ENCODE measurements around the gene KMT2B. TPM values are rescaled to one million over a fixed set of nuclear protein-coding genes. Genes with fewer than 3 reads are reported as not detected.
A peak's percentile ranks its signal among the peaks of the same experiment; 100 is the strongest.

Gene KMT2B
- total RNA-seq, 1 experiment from 2014 or later: 32.2 TPM

DNA sequence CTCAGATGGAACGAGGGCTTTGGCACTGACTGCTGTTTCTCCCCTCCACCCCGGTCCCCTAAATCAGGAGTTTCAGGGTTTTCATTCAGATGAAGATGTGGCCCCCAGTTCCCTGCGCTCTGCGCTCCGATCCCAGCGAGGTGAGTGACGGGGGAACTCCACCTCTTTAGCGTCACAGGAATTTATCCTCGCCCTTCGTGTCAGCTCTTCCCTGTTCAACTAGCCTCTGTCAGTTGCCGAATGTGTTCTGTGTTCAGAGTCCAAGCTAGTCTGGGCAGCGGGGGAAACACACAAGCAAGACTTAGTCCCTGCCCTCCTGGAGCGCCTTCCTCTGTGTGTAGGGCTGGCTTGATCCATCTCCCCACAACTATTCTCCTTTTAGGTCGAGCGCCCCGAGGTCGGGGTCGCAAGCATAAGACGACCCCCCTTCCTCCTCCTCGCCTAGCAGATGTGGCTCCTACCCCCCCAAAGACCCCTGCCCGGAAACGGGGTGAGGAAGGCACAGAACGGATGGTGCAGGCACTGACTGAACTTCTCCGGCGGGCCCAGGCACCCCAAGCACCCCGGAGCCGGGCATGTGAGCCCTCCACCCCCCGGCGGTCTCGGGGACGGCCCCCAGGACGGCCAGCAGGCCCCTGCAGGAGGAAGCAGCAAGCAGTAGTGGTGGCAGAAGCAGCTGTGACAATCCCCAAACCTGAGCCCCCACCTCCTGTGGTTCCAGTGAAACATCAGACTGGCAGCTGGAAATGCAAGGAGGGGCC is 1.8 kb downstream of the KMT2B start:
- no peak for TF ChIP-seq EZH2 (IDR thresholded peaks at IDR 0.05; ENCODE audit: low read depth)
- TF ChIP-seq, protein P1, sequence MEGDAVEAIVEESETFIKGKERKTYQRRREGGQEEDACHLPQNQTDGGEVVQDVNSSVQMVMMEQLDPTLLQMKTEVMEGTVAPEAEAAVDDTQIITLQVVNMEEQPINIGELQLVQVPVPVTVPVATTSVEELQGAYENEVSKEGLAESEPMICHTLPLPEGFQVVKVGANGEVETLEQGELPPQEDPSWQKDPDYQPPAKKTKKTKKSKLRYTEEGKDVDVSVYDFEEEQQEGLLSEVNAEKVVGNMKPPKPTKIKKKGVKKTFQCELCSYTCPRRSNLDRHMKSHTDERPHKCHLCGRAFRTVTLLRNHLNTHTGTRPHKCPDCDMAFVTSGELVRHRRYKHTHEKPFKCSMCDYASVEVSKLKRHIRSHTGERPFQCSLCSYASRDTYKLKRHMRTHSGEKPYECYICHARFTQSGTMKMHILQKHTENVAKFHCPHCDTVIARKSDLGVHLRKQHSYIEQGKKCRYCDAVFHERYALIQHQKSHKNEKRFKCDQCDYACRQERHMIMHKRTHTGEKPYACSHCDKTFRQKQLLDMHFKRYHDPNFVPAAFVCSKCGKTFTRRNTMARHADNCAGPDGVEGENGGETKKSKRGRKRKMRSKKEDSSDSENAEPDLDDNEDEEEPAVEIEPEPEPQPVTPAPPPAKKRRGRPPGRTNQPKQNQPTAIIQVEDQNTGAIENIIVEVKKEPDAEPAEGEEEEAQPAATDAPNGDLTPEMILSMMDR (conservative IDR thresholded peaks at IDR 0.05): no peak
- no peak overlapping the region for H3K27ac ChIP-seq
- no peak overlapping the region for H2AFZ ChIP-seq
- peak overlapping the region; percentile 83 for H3K4me2 ChIP-seq
- no peaks in the 10 kb centered on the region for H3K9me2 ChIP-seq (ENCODE audit: insufficient read depth)
- peaks cover 34% of the 10 kb centered on the region for H3K79me2 ChIP-seq (ENCODE audit: low read depth)
- peaks cover 20% of the 10 kb centered on the region for H3K4me1 ChIP-seq (replicated peaks; ENCODE audit: insufficient read depth)
- H3K4me3 ChIP-seq: peak overlapping the region; percentile 79; the same call in 1 of the 2 replicates
- DNase-seq: no peak
- BruUV-seq (replicated peaks): no TSS peak
- intact Hi-C loops (cut with micrococcal nuclease; ENCODE audit: unreplicated experiment): loop anchor here (5.0 kb wide), 1 partner anchor 402 kb away; no protein-coding TSS in a partner anchor
- CTCF ChIA-PET: no interaction called here
- H4K20me1 ChIP-seq (ENCODE audit: insufficient read depth): peaks cover 14% of the 10 kb centered on the region
- H3F3A ChIP-seq (ENCODE audit: insufficient read depth, low read depth): peaks cover 6% of the 10 kb centered on the region; the same call in 1 of the 2 replicates
- no peaks in the 10 kb centered on the region for H3K36me3 ChIP-seq (ENCODE audit: low read depth)
- no peaks in the 10 kb centered on the region for H3K9me3 ChIP-seq (ENCODE audit: insufficient read depth, low read depth)
- no peaks in the 10 kb centered on the region for H3K27me3 ChIP-seq (ENCODE audit: insufficient read depth, low read depth)
- POLR2A ChIA-PET (ENCODE audit: unreplicated experiment): interaction anchor here (0.6 kb wide), 1 partner anchor 456 kb away, joined by 4 read pairs; no protein-coding TSS in a partner anchor

DNA sequence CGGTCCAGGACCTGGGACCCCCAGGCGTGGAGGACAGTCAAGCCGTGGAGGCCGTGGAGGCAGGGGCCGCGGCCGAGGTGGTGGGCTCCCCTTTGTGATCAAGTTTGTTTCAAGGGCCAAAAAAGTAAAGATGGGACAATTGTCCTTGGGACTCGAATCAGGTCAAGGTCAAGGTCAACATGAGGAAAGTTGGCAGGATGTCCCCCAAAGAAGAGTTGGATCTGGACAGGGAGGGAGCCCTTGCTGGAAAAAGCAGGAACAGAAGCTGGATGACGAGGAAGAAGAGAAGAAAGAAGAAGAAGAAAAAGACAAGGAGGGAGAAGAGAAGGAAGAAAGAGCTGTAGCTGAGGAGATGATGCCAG is 2.3 kb downstream of the KMT2B start:
- H3K79me2 ChIP-seq (ENCODE audit: low read depth): peaks cover 28% of the 10 kb centered on the region
- BruUV-seq (replicated peaks): no TSS peak
- H3K9me2 ChIP-seq (ENCODE audit: insufficient read depth): no peaks in the 10 kb centered on the region
- no peak overlapping the region for H3K4me3 ChIP-seq
- H4K20me1 ChIP-seq (ENCODE audit: insufficient read depth): peaks cover 14% of the 10 kb centered on the region
- CTCF ChIA-PET: no interaction called here
- H3K36me3 ChIP-seq (ENCODE audit: low read depth): no peaks in the 10 kb centered on the region
- no peak overlapping the region for H3K4me2 ChIP-seq
- H2AFZ ChIP-seq: no peak overlapping the region
- no peak overlapping the region for H3K27ac ChIP-seq
- DNase-seq: no peak
- no peaks in the 10 kb centered on the region for H3K27me3 ChIP-seq (ENCODE audit: insufficient read depth, low read depth)
- peaks cover 6% of the 10 kb centered on the region; the same call in 1 of the 2 replicates for H3F3A ChIP-seq (ENCODE audit: insufficient read depth, low read depth)
- no peaks in the 10 kb centered on the region for H3K9me3 ChIP-seq (ENCODE audit: insufficient read depth, low read depth)
- POLR2A ChIA-PET (ENCODE audit: unreplicated experiment): no interaction called here
- peaks cover 15% of the 10 kb centered on the region for H3K4me1 ChIP-seq (replicated peaks; ENCODE audit: insufficient read depth)
- intact Hi-C loops (cut with micrococcal nuclease; ENCODE audit: unreplicated experiment): no loop called here
- TF ChIP-seq, protein P1 (conservative IDR thresholded peaks at IDR 0.05): no peak
- TF ChIP-seq EZH2 (IDR thresholded peaks at IDR 0.05; ENCODE audit: low read depth): no peak

DNA sequence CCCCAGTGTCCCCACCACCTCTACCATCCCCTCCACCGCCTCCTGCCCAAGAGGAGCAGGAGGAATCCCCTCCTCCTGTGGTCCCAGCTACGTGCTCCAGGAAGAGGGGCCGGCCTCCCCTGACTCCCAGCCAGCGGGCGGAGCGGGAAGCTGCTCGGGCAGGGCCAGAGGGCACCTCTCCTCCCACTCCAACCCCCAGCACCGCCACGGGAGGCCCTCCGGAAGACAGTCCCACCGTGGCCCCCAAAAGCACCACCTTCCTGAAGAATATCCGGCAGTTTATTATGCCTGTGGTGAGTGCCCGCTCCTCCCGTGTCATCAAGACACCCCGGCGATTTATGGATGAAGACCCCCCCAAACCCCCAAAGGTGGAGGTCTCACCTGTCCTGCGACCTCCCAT is 2.8 kb downstream of the KMT2B start:
- H3K79me2 ChIP-seq (ENCODE audit: low read depth): peaks cover 23% of the 10 kb centered on the region
- H3K9me3 ChIP-seq (ENCODE audit: insufficient read depth, low read depth): no peaks in the 10 kb centered on the region
- H4K20me1 ChIP-seq (ENCODE audit: insufficient read depth): peaks cover 14% of the 10 kb centered on the region
- H3K4me1 ChIP-seq (replicated peaks; ENCODE audit: insufficient read depth): peaks cover 10% of the 10 kb centered on the region
- no peak overlapping the region for H3K4me3 ChIP-seq
- no peaks in the 10 kb centered on the region for H3K36me3 ChIP-seq (ENCODE audit: low read depth)
- H3K9me2 ChIP-seq (ENCODE audit: insufficient read depth): no peaks in the 10 kb centered on the region
- TF ChIP-seq EZH2 (IDR thresholded peaks at IDR 0.05; ENCODE audit: low read depth): no peak
- TF ChIP-seq, protein P1 (conservative IDR thresholded peaks at IDR 0.05): no peak
- intact Hi-C loops (cut with micrococcal nuclease; ENCODE audit: unreplicated experiment): no loop called here
- no peaks in the 10 kb centered on the region for H3K27me3 ChIP-seq (ENCODE audit: insufficient read depth, low read depth)
- H2AFZ ChIP-seq: no peak overlapping the region
- H3K4me2 ChIP-seq: no peak overlapping the region
- H3F3A ChIP-seq (ENCODE audit: insufficient read depth, low read depth): peaks cover 6% of the 10 kb centered on the region; the same call in 1 of the 2 replicates
- ChIA-PET CTCF (no interaction called here), POLR2A (ENCODE audit: unreplicated experiment) (no interaction called here)
- H3K27ac ChIP-seq: no peak overlapping the region
- DNase-seq: no peak
- no TSS peak for BruUV-seq (replicated peaks)

Measured in PC-9 (cell line).